ENCODE data around the gene VPS36. TPM values are rescaled to one million over a fixed set of nuclear protein-coding genes. Genes with fewer than 3 reads are reported as not detected.
A peak's percentile ranks its signal among the peaks of the same experiment; 100 is the strongest.

VPS36 gene, protein sequence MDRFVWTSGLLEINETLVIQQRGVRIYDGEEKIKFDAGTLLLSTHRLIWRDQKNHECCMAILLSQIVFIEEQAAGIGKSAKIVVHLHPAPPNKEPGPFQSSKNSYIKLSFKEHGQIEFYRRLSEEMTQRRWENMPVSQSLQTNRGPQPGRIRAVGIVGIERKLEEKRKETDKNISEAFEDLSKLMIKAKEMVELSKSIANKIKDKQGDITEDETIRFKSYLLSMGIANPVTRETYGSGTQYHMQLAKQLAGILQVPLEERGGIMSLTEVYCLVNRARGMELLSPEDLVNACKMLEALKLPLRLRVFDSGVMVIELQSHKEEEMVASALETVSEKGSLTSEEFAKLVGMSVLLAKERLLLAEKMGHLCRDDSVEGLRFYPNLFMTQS
- 18.0 to 21.0 TPM (median 19.2 TPM) in 3 replicates for total RNA-seq (2021)
- Bru-seq, nascent RNA = percentile 81 among the genes with signal in this experiment
- long read RNA-seq, experiment 1, full-length matches to known transcripts = 72 of 124 reads
- long read RNA-seq, experiment 1, partial matches to known transcripts = 15 of 124 reads
- long read RNA-seq, experiment 1, other reads (novel, unspliced or antisense) = 37 of 124 reads
- long read RNA-seq, experiment 2, full-length matches to known transcripts = 6 of 17 reads
- long read RNA-seq, experiment 2, partial matches to known transcripts = 1 of 17 reads
- long read RNA-seq, experiment 2, other reads (novel, unspliced or antisense) = 10 of 17 reads
- long read RNA-seq, experiment 3, full-length matches to known transcripts = 25 of 33 reads
- long read RNA-seq, experiment 3, partial matches to known transcripts = 3 of 33 reads
- long read RNA-seq, experiment 3, other reads (novel, unspliced or antisense) = 5 of 33 reads

DNA sequence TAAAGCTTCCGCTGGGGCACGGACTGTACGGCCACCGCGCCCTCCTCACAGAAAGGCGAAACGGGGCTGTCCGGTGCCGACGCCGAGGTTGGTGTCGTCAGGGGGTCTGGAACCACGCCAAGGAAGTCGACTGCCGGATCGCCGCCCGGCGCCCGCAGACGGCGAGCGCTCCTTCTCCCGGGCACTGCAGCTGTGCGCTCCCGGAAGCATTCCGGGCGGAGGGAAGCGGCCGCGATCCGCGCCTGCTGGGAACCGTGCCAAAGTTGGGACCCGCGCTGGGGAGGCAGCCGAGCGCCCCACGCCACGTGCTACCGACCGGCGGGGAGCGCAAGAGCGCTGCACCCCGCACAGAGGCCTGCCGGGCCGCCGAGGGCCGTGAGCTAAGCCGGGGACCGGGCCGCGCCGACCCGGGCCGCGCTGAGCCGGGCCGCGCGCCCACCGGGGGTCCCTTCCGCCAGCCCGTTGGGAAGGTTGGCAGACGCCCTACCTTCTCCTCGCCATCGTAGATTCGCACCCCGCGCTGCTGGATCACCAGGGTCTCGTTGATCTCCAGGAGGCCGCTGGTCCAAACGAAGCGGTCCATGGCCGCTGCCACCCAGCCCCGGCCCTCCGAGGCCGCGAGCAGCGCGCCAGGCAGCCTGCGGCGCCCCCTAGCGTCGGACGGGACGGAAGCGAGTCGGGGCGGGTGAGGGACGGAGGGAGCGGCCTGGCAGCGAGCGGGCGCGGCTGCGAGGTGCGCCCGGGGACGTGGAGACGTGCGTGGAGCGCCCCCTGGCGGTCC, at the start of gene VPS36:
Gene VPS36 (minus strand): TSS at position 623 of the 781 bp plus-strand sequence. CDS start 40 bp downstream, at position 583.
- CTCF ChIA-PET = interaction anchor here (0.6 to 2.4 kb wide), 62 partner anchors 9 to 635 kb away, joined by 3 to 43 read pairs (median 4); partner anchors contain the start of genes ALG11, NEK5, SUGT1 and THSD1
- H3K4me1 Mint-ChIP-seq = peaks cover 21% of the 10 kb centered on the region
- ATAC-seq (peak; percentile 75), DNase-seq (ENCODE audit: low spot score) (peak; percentile 95)
- peak within 1 kb of the TSS; percentile 94 for H3K4me3 Mint-ChIP-seq
- no peaks in the 10 kb centered on the region; the same call in 1 of the 2 replicates for H3K27me3 Mint-ChIP-seq (ENCODE audit: low read depth)
- no peaks in the 10 kb centered on the region for H3K9me3 Mint-ChIP-seq
- H3K36me3 Mint-ChIP-seq = no peaks in the 10 kb centered on the region
- POLR2A ChIA-PET = interaction anchor here (0.6 to 1.4 kb wide), 7 partner anchors 10 to 322 kb away, joined by 3 to 6 read pairs (median 4); partner anchors contain the start of genes NEK5 and SUGT1
- peak within 1 kb of the TSS; percentile 85 for H3K27ac Mint-ChIP-seq
- TF ChIP-seq ELF4 (CRISPR knock-in tag; IDR thresholded peaks at IDR 0.05; ENCODE audit: low read depth) (no peak), ZNF317 (CRISPR knock-in tag; IDR thresholded peaks at IDR 0.05; ENCODE audit: borderline replicate concordance, low read depth) (0 out of 2 replicates have a peak, but pooled peaks have one; percentile 16), MYBL2 (CRISPR knock-in tag; IDR thresholded peaks at IDR 0.05) (0 out of 2 replicates have a peak, but pooled peaks have one; percentile 49), ZNF423 (CRISPR knock-in tag; IDR thresholded peaks at IDR 0.05) (0 out of 2 replicates have a peak, but pooled peaks have one; percentile 6), GABPB1 (CRISPR knock-in tag; IDR thresholded peaks at IDR 0.05) (peak; percentile 60; the same call in 1 of the 2 replicates), SMAD4 (CRISPR knock-in tag; IDR thresholded peaks at IDR 0.05) (no peak), JUN (CRISPR knock-in tag; IDR thresholded peaks at IDR 0.05) (peak; percentile 84; the same call in 1 of the 2 replicates), ZNF219 (CRISPR knock-in tag; IDR thresholded peaks at IDR 0.05; ENCODE audit: borderline replicate concordance) (no peak), TCF7 (CRISPR knock-in tag; IDR thresholded peaks at IDR 0.05; ENCODE audit: low read depth) (peak; percentile 88; the same call in 1 of the 2 replicates), ZNF671 (CRISPR knock-in tag; IDR thresholded peaks at IDR 0.05) (no peak)
- TF ChIP-seq, protein P1, sequence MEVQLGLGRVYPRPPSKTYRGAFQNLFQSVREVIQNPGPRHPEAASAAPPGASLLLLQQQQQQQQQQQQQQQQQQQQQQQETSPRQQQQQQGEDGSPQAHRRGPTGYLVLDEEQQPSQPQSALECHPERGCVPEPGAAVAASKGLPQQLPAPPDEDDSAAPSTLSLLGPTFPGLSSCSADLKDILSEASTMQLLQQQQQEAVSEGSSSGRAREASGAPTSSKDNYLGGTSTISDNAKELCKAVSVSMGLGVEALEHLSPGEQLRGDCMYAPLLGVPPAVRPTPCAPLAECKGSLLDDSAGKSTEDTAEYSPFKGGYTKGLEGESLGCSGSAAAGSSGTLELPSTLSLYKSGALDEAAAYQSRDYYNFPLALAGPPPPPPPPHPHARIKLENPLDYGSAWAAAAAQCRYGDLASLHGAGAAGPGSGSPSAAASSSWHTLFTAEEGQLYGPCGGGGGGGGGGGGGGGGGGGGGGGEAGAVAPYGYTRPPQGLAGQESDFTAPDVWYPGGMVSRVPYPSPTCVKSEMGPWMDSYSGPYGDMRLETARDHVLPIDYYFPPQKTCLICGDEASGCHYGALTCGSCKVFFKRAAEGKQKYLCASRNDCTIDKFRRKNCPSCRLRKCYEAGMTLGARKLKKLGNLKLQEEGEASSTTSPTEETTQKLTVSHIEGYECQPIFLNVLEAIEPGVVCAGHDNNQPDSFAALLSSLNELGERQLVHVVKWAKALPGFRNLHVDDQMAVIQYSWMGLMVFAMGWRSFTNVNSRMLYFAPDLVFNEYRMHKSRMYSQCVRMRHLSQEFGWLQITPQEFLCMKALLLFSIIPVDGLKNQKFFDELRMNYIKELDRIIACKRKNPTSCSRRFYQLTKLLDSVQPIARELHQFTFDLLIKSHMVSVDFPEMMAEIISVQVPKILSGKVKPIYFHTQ (CRISPR knock-in tag; IDR thresholded peaks at IDR 0.05) = no peak
- TF ChIP-seq, protein P2, sequence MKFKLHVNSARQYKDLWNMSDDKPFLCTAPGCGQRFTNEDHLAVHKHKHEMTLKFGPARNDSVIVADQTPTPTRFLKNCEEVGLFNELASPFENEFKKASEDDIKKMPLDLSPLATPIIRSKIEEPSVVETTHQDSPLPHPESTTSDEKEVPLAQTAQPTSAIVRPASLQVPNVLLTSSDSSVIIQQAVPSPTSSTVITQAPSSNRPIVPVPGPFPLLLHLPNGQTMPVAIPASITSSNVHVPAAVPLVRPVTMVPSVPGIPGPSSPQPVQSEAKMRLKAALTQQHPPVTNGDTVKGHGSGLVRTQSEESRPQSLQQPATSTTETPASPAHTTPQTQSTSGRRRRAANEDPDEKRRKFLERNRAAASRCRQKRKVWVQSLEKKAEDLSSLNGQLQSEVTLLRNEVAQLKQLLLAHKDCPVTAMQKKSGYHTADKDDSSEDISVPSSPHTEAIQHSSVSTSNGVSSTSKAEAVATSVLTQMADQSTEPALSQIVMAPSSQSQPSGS (CRISPR knock-in tag; IDR thresholded peaks at IDR 0.05; ENCODE audit: borderline replicate concordance, low read depth) = no peak
- TF ChIP-seq, protein P3, sequence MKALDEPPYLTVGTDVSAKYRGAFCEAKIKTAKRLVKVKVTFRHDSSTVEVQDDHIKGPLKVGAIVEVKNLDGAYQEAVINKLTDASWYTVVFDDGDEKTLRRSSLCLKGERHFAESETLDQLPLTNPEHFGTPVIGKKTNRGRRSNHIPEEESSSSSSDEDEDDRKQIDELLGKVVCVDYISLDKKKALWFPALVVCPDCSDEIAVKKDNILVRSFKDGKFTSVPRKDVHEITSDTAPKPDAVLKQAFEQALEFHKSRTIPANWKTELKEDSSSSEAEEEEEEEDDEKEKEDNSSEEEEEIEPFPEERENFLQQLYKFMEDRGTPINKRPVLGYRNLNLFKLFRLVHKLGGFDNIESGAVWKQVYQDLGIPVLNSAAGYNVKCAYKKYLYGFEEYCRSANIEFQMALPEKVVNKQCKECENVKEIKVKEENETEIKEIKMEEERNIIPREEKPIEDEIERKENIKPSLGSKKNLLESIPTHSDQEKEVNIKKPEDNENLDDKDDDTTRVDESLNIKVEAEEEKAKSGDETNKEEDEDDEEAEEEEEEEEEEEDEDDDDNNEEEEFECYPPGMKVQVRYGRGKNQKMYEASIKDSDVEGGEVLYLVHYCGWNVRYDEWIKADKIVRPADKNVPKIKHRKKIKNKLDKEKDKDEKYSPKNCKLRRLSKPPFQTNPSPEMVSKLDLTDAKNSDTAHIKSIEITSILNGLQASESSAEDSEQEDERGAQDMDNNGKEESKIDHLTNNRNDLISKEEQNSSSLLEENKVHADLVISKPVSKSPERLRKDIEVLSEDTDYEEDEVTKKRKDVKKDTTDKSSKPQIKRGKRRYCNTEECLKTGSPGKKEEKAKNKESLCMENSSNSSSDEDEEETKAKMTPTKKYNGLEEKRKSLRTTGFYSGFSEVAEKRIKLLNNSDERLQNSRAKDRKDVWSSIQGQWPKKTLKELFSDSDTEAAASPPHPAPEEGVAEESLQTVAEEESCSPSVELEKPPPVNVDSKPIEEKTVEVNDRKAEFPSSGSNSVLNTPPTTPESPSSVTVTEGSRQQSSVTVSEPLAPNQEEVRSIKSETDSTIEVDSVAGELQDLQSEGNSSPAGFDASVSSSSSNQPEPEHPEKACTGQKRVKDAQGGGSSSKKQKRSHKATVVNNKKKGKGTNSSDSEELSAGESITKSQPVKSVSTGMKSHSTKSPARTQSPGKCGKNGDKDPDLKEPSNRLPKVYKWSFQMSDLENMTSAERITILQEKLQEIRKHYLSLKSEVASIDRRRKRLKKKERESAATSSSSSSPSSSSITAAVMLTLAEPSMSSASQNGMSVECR (CRISPR knock-in tag; IDR thresholded peaks at IDR 0.05; ENCODE audit: borderline replicate concordance) = 0 out of 2 replicates have a peak, but pooled peaks have one; percentile 23
- TF ChIP-seq, protein P4, sequence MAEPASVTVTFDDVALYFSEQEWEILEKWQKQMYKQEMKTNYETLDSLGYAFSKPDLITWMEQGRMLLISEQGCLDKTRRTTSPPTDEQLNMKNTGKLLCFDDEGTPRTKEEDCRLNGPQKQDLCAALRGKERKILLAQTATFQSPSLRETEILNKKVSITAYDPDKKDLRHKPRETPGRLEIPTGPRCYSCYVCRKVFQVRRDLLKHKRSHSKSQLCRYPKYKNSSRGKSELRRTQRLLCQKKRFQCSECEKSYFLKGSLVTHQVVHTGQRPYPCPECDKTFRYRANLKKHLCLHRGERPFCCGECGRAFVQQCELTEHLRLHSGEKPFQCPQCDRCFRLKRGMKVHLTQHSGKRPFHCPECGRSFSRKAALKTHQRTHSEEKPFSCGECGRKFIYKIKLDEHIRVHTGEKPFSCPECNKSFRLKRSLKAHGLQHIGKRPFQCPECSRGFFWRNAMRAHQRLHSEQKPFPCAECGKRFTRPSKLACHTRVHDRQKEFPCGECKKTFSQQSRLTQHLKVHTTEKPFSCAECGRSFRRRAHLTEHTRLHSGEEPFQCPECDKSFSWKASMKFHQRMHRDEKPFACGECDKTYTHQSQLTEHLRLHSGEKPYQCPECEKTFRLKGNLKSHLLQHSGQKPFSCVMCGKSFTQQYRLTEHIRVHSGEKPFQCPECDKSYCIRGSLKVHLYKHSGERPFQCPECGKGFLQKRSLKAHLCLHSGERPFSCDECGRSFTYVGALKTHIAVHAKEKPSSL (CRISPR knock-in tag; conservative IDR thresholded peaks at IDR 0.05) = no peak
- TF ChIP-seq, protein P5, sequence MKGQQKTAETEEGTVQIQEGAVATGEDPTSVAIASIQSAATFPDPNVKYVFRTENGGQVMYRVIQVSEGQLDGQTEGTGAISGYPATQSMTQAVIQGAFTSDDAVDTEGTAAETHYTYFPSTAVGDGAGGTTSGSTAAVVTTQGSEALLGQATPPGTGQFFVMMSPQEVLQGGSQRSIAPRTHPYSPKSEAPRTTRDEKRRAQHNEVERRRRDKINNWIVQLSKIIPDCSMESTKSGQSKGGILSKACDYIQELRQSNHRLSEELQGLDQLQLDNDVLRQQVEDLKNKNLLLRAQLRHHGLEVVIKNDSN (CRISPR knock-in tag; IDR thresholded peaks at IDR 0.05) = no peak
- TF ChIP-seq, protein P6, sequence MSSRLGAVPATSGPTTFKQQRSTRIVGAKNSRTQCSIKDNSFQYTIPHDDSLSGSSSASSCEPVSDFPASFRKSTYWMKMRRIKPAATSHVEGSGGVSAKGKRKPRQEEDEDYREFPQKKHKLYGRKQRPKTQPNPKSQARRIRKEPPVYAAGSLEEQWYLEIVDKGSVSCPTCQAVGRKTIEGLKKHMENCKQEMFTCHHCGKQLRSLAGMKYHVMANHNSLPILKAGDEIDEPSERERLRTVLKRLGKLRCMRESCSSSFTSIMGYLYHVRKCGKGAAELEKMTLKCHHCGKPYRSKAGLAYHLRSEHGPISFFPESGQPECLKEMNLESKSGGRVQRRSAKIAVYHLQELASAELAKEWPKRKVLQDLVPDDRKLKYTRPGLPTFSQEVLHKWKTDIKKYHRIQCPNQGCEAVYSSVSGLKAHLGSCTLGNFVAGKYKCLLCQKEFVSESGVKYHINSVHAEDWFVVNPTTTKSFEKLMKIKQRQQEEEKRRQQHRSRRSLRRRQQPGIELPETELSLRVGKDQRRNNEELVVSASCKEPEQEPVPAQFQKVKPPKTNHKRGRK (CRISPR knock-in tag; IDR thresholded peaks at IDR 0.05; ENCODE audit: borderline replicate concordance) = no peak
- TF ChIP-seq, protein P7, sequence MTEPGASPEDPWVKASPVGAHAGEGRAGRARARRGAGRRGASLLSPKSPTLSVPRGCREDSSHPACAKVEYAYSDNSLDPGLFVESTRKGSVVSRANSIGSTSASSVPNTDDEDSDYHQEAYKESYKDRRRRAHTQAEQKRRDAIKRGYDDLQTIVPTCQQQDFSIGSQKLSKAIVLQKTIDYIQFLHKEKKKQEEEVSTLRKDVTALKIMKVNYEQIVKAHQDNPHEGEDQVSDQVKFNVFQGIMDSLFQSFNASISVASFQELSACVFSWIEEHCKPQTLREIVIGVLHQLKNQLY (CRISPR knock-in tag; IDR thresholded peaks at IDR 0.05) = no peak

All from WTC11 (cell line).